Adrenal gland (tissue), 5 donors: ENCODE data around the gene DPH7.
"Not testable (repeated sequence)": the region's sequence is repeated elsewhere in the genome, so short reads cannot be mapped to it uniquely, and the experiment has no call there.

ENCODE experiments used
- POLR2A ChIP-seq, 2 donors: fragments of 450-650 bp; IDR thresholded peaks; one replicate each; pipeline ENCODE4 v1.6.1; 2017; ENCODE audit warnings: antibody characterized with exemption in 2 of 2, mild to moderate bottlenecking in 2 of 2, moderate library complexity in 1 of 2
- TF ChIP-seq, protein P1 (sequence below), 6 experiments: fragments of 450-650 bp in 4 of 6; fragments of 200-600 bp in 2 of 6; sonication (generic) in 1 of 6; IDR thresholded peaks; 1 replicate in 5 of 6; 2 replicates in 1 of 6; pipeline versions ENCODE4 v1.5.1 to v1.8.0; 2016 to 2021; ENCODE audit warnings: antibody characterized with exemption in 6 of 6, mild to moderate bottlenecking in 2 of 6, moderate library complexity in 1 of 6
- donor health status: DM: no; HTN: no; CAD: no.

DNA sequence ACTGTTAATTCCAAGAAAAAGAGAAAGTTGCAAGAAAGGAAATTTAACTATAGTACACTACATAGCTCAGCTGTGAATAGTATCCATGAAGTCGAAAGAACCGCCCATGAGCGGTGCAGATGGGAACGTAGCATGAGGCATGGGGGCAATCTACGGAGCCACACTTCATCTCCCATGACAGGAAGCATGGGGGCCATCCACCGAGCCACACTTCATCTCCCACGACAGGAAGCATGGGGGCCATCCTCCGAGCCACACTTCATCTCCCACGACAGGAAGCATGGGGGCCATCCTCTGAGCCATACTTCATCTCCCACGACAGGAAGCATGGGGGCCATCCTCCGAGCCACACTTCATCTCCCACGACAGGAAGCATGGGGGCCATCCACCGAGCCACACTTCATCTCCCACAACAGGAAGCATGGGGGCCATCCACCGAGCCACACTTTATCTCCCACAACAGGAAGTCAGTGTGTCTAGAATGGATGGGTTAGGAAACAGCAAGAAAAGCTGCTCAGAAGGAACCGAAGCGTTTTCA lies 42.1 kb downstream of the DPH7 start:
- not testable (repeated sequence) for TF ChIP-seq POLR2A (IDR thresholded peaks at IDR 0.05)
- TF ChIP-seq, protein P1, sequence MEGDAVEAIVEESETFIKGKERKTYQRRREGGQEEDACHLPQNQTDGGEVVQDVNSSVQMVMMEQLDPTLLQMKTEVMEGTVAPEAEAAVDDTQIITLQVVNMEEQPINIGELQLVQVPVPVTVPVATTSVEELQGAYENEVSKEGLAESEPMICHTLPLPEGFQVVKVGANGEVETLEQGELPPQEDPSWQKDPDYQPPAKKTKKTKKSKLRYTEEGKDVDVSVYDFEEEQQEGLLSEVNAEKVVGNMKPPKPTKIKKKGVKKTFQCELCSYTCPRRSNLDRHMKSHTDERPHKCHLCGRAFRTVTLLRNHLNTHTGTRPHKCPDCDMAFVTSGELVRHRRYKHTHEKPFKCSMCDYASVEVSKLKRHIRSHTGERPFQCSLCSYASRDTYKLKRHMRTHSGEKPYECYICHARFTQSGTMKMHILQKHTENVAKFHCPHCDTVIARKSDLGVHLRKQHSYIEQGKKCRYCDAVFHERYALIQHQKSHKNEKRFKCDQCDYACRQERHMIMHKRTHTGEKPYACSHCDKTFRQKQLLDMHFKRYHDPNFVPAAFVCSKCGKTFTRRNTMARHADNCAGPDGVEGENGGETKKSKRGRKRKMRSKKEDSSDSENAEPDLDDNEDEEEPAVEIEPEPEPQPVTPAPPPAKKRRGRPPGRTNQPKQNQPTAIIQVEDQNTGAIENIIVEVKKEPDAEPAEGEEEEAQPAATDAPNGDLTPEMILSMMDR (IDR thresholded peaks at IDR 0.05) = not testable (repeated sequence)
